Mucosa of stomach (tissue), 1 donor: Measurements from ENCODE around the gene FAT1.

Source experiments
- H3K27me3 ChIP-seq: one replicate; pipeline ENCODE4 v1.7.0; 2013; ENCODE audit warnings: mild to moderate bottlenecking, low read length; ENCODE audit not compliant: control insufficient read depth, insufficient read depth
- H3K36me3 ChIP-seq: one replicate; pipeline ENCODE4 v1.7.0; 2013; ENCODE audit warnings: low read length; ENCODE audit not compliant: control insufficient read depth, insufficient read depth
- H3K4me1 ChIP-seq: one replicate; pipeline ENCODE4 v1.7.0; 2013; ENCODE audit warnings: mild to moderate bottlenecking, low read length; ENCODE audit not compliant: control insufficient read depth, insufficient read depth
- H3K4me3 ChIP-seq: one replicate; pipeline ENCODE4 v1.7.0; 2013; ENCODE audit warnings: low read length
- H3K9ac ChIP-seq: one replicate; pipeline ENCODE4 v1.7.0; 2013; ENCODE audit warnings: mild to moderate bottlenecking, low read length, moderate library complexity
- H3K9me3 ChIP-seq: one replicate; pipeline ENCODE4 v1.7.0; 2013; ENCODE audit warnings: mild to moderate bottlenecking, low read length, moderate library complexity; ENCODE audit not compliant: control insufficient read depth
- donor health status: Pancreatic carcinoma.

FAT1 gene

GRCh38 chr4:186727977-186728519 is 4.4 kb upstream of the FAT1 start:
- no peak overlapping the region for H3K4me3 ChIP-seq
- H3K36me3 ChIP-seq, result no peaks in the 10 kb centered on the region
- H3K27me3 ChIP-seq, result no peaks in the 10 kb centered on the region
- peak overlapping the region; percentile 88 for H3K9ac ChIP-seq
- no peaks in the 10 kb centered on the region for H3K9me3 ChIP-seq
- H3K4me1 ChIP-seq, result peaks cover 13% of the 10 kb centered on the region

GRCh38 chr4:186727169-186727976 is 3.7 kb upstream of the FAT1 start:
- Histone ChIP-seq H3K27me3 (no peaks in the 10 kb centered on the region), H3K9ac (peak overlapping the region; percentile 88)

GRCh38 chr4:186726426-186727168 is 2.9 kb upstream of the FAT1 start:
- Histone ChIP-seq H3K9ac (peak overlapping the region; percentile 88), H3K4me3 (peak overlapping the region; percentile 97), H3K9me3 (no peaks in the 10 kb centered on the region), H3K4me1 (peaks cover 13% of the 10 kb centered on the region), H3K27me3 (no peaks in the 10 kb centered on the region), H3K36me3 (no peaks in the 10 kb centered on the region)

More at GRCh38 chr4:186727169-186727976, 3.7 kb upstream of the FAT1 start:
- no peaks in the 10 kb centered on the region for H3K9me3 ChIP-seq
- peaks cover 13% of the 10 kb centered on the region for H3K4me1 ChIP-seq
- H3K36me3 ChIP-seq, result no peaks in the 10 kb centered on the region
- H3K4me3 ChIP-seq, result peak overlapping the region; percentile 97

GRCh38 chr4:186725469-186726425 is 2.1 kb upstream of the FAT1 start:
- Histone ChIP-seq H3K36me3 (no peaks in the 10 kb centered on the region), H3K9ac (peak overlapping the region; percentile 88), H3K4me3 (peak overlapping the region; percentile 97), H3K27me3 (no peaks in the 10 kb centered on the region), H3K4me1 (peaks cover 13% of the 10 kb centered on the region), H3K9me3 (no peaks in the 10 kb centered on the region)

- Histone ChIP-seq H3K4me3 (peak overlapping the region; percentile 97), H3K36me3 (no peaks in the 10 kb centered on the region), H3K4me1 (peaks cover 13% of the 10 kb centered on the region), H3K9me3 (no peaks in the 10 kb centered on the region), H3K9ac (peak overlapping the region; percentile 88), H3K27me3 (no peaks in the 10 kb centered on the region)
Measured at GRCh38 chr4:186724864-186725468, 1.3 kb upstream of the FAT1 start.

GRCh38 chr4:186724058-186724863 is 605 bp upstream of the FAT1 start:
- Histone ChIP-seq H3K9me3 (no peaks in the 10 kb centered on the region), H3K4me1 (peaks cover 13% of the 10 kb centered on the region), H3K4me3 (peak overlapping the region; percentile 97), H3K9ac (peak overlapping the region; percentile 88), H3K36me3 (no peaks in the 10 kb centered on the region), H3K27me3 (no peaks in the 10 kb centered on the region)

GRCh38 chr4:186722796-186723291 is 812 bp downstream of the FAT1 start:
- Histone ChIP-seq H3K36me3 (no peaks in the 10 kb centered on the region), H3K9ac (peak overlapping the region; percentile 76), H3K4me1 (peaks cover 6% of the 10 kb centered on the region), H3K27me3 (no peaks in the 10 kb centered on the region), H3K4me3 (peak overlapping the region; percentile 36), H3K9me3 (no peaks in the 10 kb centered on the region)

- Histone ChIP-seq H3K9me3 (no peaks in the 10 kb centered on the region), H3K4me3 (no peak overlapping the region), H3K9ac (no peak overlapping the region), H3K36me3 (no peaks in the 10 kb centered on the region), H3K27me3 (no peaks in the 10 kb centered on the region), H3K4me1 (no peaks in the 10 kb centered on the region)
Measured at GRCh38 chr4:186719925-186720694, 3.5 kb downstream of the FAT1 start.

GRCh38 chr4:186717556-186717955 is 6.1 kb downstream of the FAT1 start:
- Histone ChIP-seq H3K9me3 (no peaks in the 10 kb centered on the region), H3K4me3 (no peak overlapping the region), H3K4me1 (no peaks in the 10 kb centered on the region), H3K9ac (no peak overlapping the region), H3K36me3 (no peaks in the 10 kb centered on the region), H3K27me3 (no peaks in the 10 kb centered on the region)

GRCh38 chr4:186715077-186715476 is 8.6 kb downstream of the FAT1 start:
- Histone ChIP-seq H3K4me3 (no peak overlapping the region), H3K36me3 (no peaks in the 10 kb centered on the region), H3K27me3 (no peaks in the 10 kb centered on the region), H3K4me1 (no peaks in the 10 kb centered on the region), H3K9me3 (no peaks in the 10 kb centered on the region), H3K9ac (no peak overlapping the region)
